A549 (cell line): ENCODE data around the gene RHOBTB1. TPM values are rescaled to one million over a fixed set of nuclear protein-coding genes. Genes with fewer than 3 reads are reported as not detected.

ENCODE experiments used
- ATAC-seq, 2 experiments: fragments of 200-7000 bp in 1 of 2; fragments of >200 bp in 1 of 2; cut with Nextera tagmentation in 1 of 2; cut with Tn5 transposase in 1 of 2; 3 replicates each; pipeline versions ENCODE4 v1.8.0 to v1.9.1; 2018 to 2020; ENCODE audit warnings: mild to moderate bottlenecking in 1 of 2, moderate library complexity in 1 of 2
- CTCF ChIA-PET: fragments of 300-600 bp; sonication (Branson Sonifier 250); formaldehyde crosslinking; extraction: SDS; loops from one replicate; lab custom pipeline; 2021; ENCODE audit warnings: antibody characterized with exemption, inconsistent platforms; lab: Yijun Ruan, JAX
- POLR2A ChIA-PET: fragments of 350-600 bp; formaldehyde crosslinking; extraction: SDS; loops from one replicate; lab custom pipeline; 2021; ENCODE audit warnings: antibody characterized with exemption, inconsistent platforms; lab: Yijun Ruan, JAX
- DNase-seq, 2 experiments: peaks; one replicate each; pipeline versions ENCODE4 v3.0.0 to v3.0.0-alpha.2; 2011 to 2016; ENCODE audit warnings: low read depth in 1 of 2, low spot score in 1 of 2
- FAIRE-seq: peaks from 2 replicates; lab custom pipeline; 2011; peaks lifted over from hg19 to GRCh38; lab: Jason Lieb, UNC
- H3K27ac ChIP-seq, 2 experiments: fragments of >200 bp; sonication (Bioruptor Twin); formaldehyde crosslinking; 3 replicates each; pipeline ENCODE4 v1.5.1; 2016 to 2017
- H3K4me1 ChIP-seq: fragments of >200 bp; sonication (Bioruptor Twin); formaldehyde crosslinking; 3 replicates; pipeline ENCODE4 v1.6.1; 2016
- H3K4me2 ChIP-seq: fragments of >200 bp; sonication (Bioruptor Twin); formaldehyde crosslinking; 3 replicates; pipeline ENCODE4 v1.6.1; 2016
- H3K4me3 ChIP-seq: fragments of >200 bp; sonication (Bioruptor Twin); formaldehyde crosslinking; 3 replicates; pipeline ENCODE4 v1.5.1; 2016
- H3K9me3 ChIP-seq: fragments of >200 bp; sonication (Bioruptor Twin); formaldehyde crosslinking; 3 replicates; pipeline ENCODE4 v1.6.1; 2016
- ATOH8 ChIP-seq: fragments of 250-450 bp; sonication (Bioruptor Pico); IDR thresholded peaks from 2 replicates; pipeline ENCODE4 v1.5.0; 2020; ENCODE audit warnings: low read depth, mild to moderate bottlenecking, moderate library complexity
- CEBPB ChIP-seq, 2 experiments: fragments of >200 bp in 1 of 2; sonication (Bioruptor Twin) in 1 of 2; formaldehyde crosslinking in 1 of 2; IDR thresholded peaks; 2 replicates each; pipeline ENCODE4 v1.6.1; 2012 to 2016
- CHD2 ChIP-seq: fragments of 150-350 bp; IDR thresholded peaks from 2 replicates; pipeline ENCODE4 v1.6.1; 2014; ENCODE audit warnings: low read length; ENCODE audit not compliant: partially characterized antibody
- CTCF ChIP-seq: fragments of >200 bp; sonication (Bioruptor Twin); formaldehyde crosslinking; IDR thresholded peaks from 3 replicates; pipeline ENCODE4 v1.5.1; 2016
- EHMT2 ChIP-seq: fragments of 200-600 bp; sonication (generic); IDR thresholded peaks from 2 replicates; pipeline ENCODE4 v1.6.1; 2016; ENCODE audit warnings: antibody characterized with exemption, low read depth, mild to moderate bottlenecking, moderate library complexity
- ELK1 ChIP-seq: fragments of 150-350 bp; IDR thresholded peaks from 2 replicates; pipeline ENCODE4 v1.6.1; 2014; ENCODE audit warnings: low read depth, mild to moderate bottlenecking, low read length
- FOSB ChIP-seq: fragments of 250-450 bp; sonication (Bioruptor Pico); IDR thresholded peaks from 2 replicates; pipeline ENCODE4 v1.5.0; 2020; ENCODE audit warnings: mild to moderate bottlenecking, moderate library complexity
- GATA3 ChIP-seq: IDR thresholded peaks from 2 replicates; pipeline ENCODE4 v1.6.1; 2012; ENCODE audit warnings: borderline replicate concordance
- HEYL ChIP-seq: fragments of 250-450 bp; sonication (Bioruptor Pico); IDR thresholded peaks from 2 replicates; pipeline ENCODE4 v1.8.0; 2021; ENCODE audit warnings: mild to moderate bottlenecking, moderate library complexity
- HOXB13 ChIP-seq: fragments of 250-450 bp; sonication (Bioruptor Pico); IDR thresholded peaks from 2 replicates; pipeline ENCODE4 v1.5.0; 2020; ENCODE audit warnings: low read depth, mild to moderate bottlenecking, moderate library complexity
- HOXB5 ChIP-seq: fragments of 250-450 bp; sonication (Bioruptor Pico); IDR thresholded peaks from 2 replicates; pipeline ENCODE4 v1.5.0; 2020; ENCODE audit warnings: mild to moderate bottlenecking, moderate library complexity
- KDM1A ChIP-seq: fragments of 200-600 bp; sonication (generic); IDR thresholded peaks from 2 replicates; pipeline ENCODE4 v1.6.1; 2016; ENCODE audit warnings: low read depth, mild to moderate bottlenecking
- KDM5A ChIP-seq: fragments of 200-600 bp; sonication (generic); IDR thresholded peaks from 2 replicates; pipeline ENCODE4 v1.6.1; 2016; ENCODE audit warnings: antibody characterized with exemption, mild to moderate bottlenecking
- MAX ChIP-seq: IDR thresholded peaks from 2 replicates; pipeline ENCODE4 v1.6.1; 2012
- MYC ChIP-seq: IDR thresholded peaks from 2 replicates; pipeline ENCODE4 v1.6.1; 2012; ENCODE audit warnings: mild to moderate bottlenecking, inconsistent platforms, low read length, improper control_type of control experiment, borderline replicate concordance
- NPAS2 ChIP-seq: fragments of 250-450 bp; sonication (Bioruptor Pico); IDR thresholded peaks from 2 replicates; pipeline ENCODE4 v1.8.0; 2022; ENCODE audit warnings: mild to moderate bottlenecking, moderate library complexity, borderline replicate concordance
- NR3C1 ChIP-seq: fragments of >200 bp; sonication (Bioruptor Twin); formaldehyde crosslinking; IDR thresholded peaks from 3 replicates; pipeline ENCODE4 v1.6.1; 2017
- PBX3 ChIP-seq: IDR thresholded peaks from 2 replicates; pipeline ENCODE4 v1.6.1; 2012
- PHF8 ChIP-seq: fragments of 200-600 bp; sonication (generic); IDR thresholded peaks from 2 replicates; pipeline ENCODE4 v1.6.1; 2016; ENCODE audit warnings: low read depth, mild to moderate bottlenecking, antibody characterized with exemption, moderate library complexity, borderline replicate concordance
- POLR2A ChIP-seq: IDR thresholded peaks from 2 replicates; pipeline ENCODE4 v1.6.1; 2012; ENCODE audit warnings: mild to moderate bottlenecking, low read length
- RAD21 ChIP-seq, 2 experiments: fragments of >200 bp in 1 of 2; sonication (Bioruptor Twin) in 1 of 2; formaldehyde crosslinking in 1 of 2; IDR thresholded peaks in 1 of 2; conservative IDR thresholded peaks in 1 of 2; 2 replicates in 1 of 2; 3 replicates in 1 of 2; pipeline ENCODE4 v1.6.1; 2012 to 2018; ENCODE audit warnings: inconsistent platforms in 1 of 2
- TFCP2L1 ChIP-seq: fragments of 250-450 bp; sonication (Bioruptor Pico); IDR thresholded peaks from 2 replicates; pipeline ENCODE4 v1.5.0; 2021; ENCODE audit warnings: mild to moderate bottlenecking
- ZC3H11A ChIP-seq: fragments of 450-650 bp; IDR thresholded peaks from 2 replicates; pipeline ENCODE4 v1.6.1; 2014; ENCODE audit warnings: antibody characterized with exemption, mild to moderate bottlenecking
- ZFP36 ChIP-seq: fragments of 450-650 bp; IDR thresholded peaks from 2 replicates; pipeline ENCODE4 v1.6.1; 2014; ENCODE audit warnings: borderline replicate concordance; ENCODE audit not compliant: partially characterized antibody
- WGBS: methylation state at CpG from one replicate; pipeline ENCODE4 v1.1.6; 2017; ENCODE audit errors: missing lambda C conversion rate; 5-methylcytosine and 5-hydroxymethylcytosine counted together
- polyA plus RNA-seq, 4 experiments: library from polyadenylated mRNA; depleted of rRNA in 3 of 4; stranded (reverse); fragments of >200 nt; fragmentation: RNase III in 1 of 4; extraction: RNeasy Plus Mini Kit Qiagen cat#74134 plus additional on column Dnase treatment in 1 of 4; gene quantifications; 2 replicates in 3 of 4; 3 replicates in 1 of 4; pipeline ENCODE4 v1.2.3, GENCODE V29; 2011 to 2017

The RHOBTB1 gene
- polyA plus RNA-seq, 2 of the 4 experiments (the other 2 are of a cell fraction), result 6.6 to 24.7 TPM

- CTCF ChIA-PET, result interaction anchor here (0.8 kb wide), 1 partner anchor 10 kb away, joined by 3 read pairs; no protein-coding TSS in a partner anchor
- no peak overlapping the region for H3K27ac ChIP-seq
- no peak for DNase-seq
- 88% methylated on average over 1 of the region's 1 CpG for WGBS
- no peak for FAIRE-seq
- H3K4me2 ChIP-seq, result no peak overlapping the region
- H3K4me1 ChIP-seq, result no peaks in the 10 kb centered on the region
- no peak for TF ChIP-seq HOXB13 (CRISPR knock-in tag)
- no peak for TF ChIP-seq ELK1
- no peak for TF ChIP-seq MYC
- TF ChIP-seq EHMT2, result no peak
- no peak for TF ChIP-seq CEBPB (IDR thresholded peaks at IDR 0.05)
- TF ChIP-seq KDM1A, result no peak
- no peak for TF ChIP-seq ZFP36
- TF ChIP-seq ZC3H11A, result no peak
- no peak for TF ChIP-seq HEYL
- no peak for TF ChIP-seq ATOH8 (CRISPR knock-in tag)
- no peak for TF ChIP-seq CHD2
- no peak for TF ChIP-seq RAD21 (conservative IDR thresholded peaks at IDR 0.05 in 1 of 2, IDR thresholded peaks at IDR 0.05 in 1 of 2)
- no peak for TF ChIP-seq TFCP2L1 (CRISPR knock-in tag)
- TF ChIP-seq PHF8, result no peak
- no peak for TF ChIP-seq POLR2A
- TF ChIP-seq NR3C1, result no peak
- no peak for TF ChIP-seq GATA3
- no peak for TF ChIP-seq FOSB (CRISPR knock-in tag)
- TF ChIP-seq, all 56 proteins: peak for 0
- POLR2A ChIA-PET, result no interaction called here
- H3K4me3 ChIP-seq, result no peak overlapping the region
- ATAC-seq, result no peak
- no peaks in the 10 kb centered on the region for H3K9me3 ChIP-seq
Observed at GRCh38 chr10:60868946-60869345, 75.0 kb downstream of the RHOBTB1 start.

- FAIRE-seq, result no peak
Observed at GRCh38 chr10:60865198-60865783, 78.7 kb downstream of the RHOBTB1 start.

More at GRCh38 chr10:60865198-60865783, 78.7 kb downstream of the RHOBTB1 start:
- Histone ChIP-seq H3K4me1 (no peaks in the 10 kb centered on the region), H3K4me3 (no peak overlapping the region), H3K9me3 (no peaks in the 10 kb centered on the region), H3K27ac (no peak overlapping the region), H3K4me2 (no peak overlapping the region)
- 58% methylated on average over 2 of the region's 2 CpGs for WGBS
- no peak for DNase-seq
- ChIA-PET POLR2A (no interaction called here), CTCF (interaction anchor here (0.6 to 1.3 kb wide), 2 partner anchors 18 to 160 kb away, joined by 3 to 4 read pairs; no protein-coding TSS in a partner anchor)
- no peak for TF ChIP-seq NPAS2 (CRISPR knock-in tag)
- TF ChIP-seq MAX, result no peak
- no peak for TF ChIP-seq ZFP36
- TF ChIP-seq CTCF, result no peak
- TF ChIP-seq HOXB5 (CRISPR knock-in tag), result no peak
- no peak for TF ChIP-seq PBX3
- TF ChIP-seq KDM5A, result no peak
- ATAC-seq, result no peak
